Right renal pelvis (tissue), 4 donors: ENCODE data around the gene CDK2AP2. TPM values are rescaled to one million over a fixed set of nuclear protein-coding genes. Genes with fewer than 3 reads are reported as not detected.
"Not testable (repeated sequence)": the region's sequence is repeated elsewhere in the genome, so short reads cannot be mapped to it uniquely, and the experiment has no call there.

ENCODE experiments used
- DNase-seq, 4 donors: peaks; one replicate each; pipeline ENCODE4 v3.0.0-alpha.2; 2013; ENCODE audit warnings: low read depth in 4 of 4, low spot score in 3 of 4, missing footprints in 1 of 4
- polyA plus RNA-seq, 4 donors: library from polyadenylated mRNA; unstranded; fragments of 120-200 nt; gene quantifications; one replicate each; pipeline ENCODE4 v1.2.1, GENCODE V29; 2013; ENCODE audit not compliant: insufficient read length in 4 of 4

The CDK2AP2 gene
- polyA plus RNA-seq, 4 donors, result 41.6 to 75.9 (median 49.0) TPM

- DNase-seq, result no peak
Measured at GRCh38 chr11:67524480-67524808, 16.5 kb upstream of the CDK2AP2 start.

- DNase-seq, result no peak
Measured at GRCh38 chr11:67523556-67524479, 15.9 kb upstream of the CDK2AP2 start.

- no peak for DNase-seq
Measured at GRCh38 chr11:67522844-67523555, 15.0 kb upstream of the CDK2AP2 start, which contains the start of gene CABP2. CABP2 (minus strand) TSS chr11:67523446; CDS start chr11:67523326, 120 bp downstream.

- no peak for DNase-seq
Measured at GRCh38 chr11:67522338-67522737, 14.4 kb upstream of the CDK2AP2 start.

- DNase-seq, result no peak
Measured at GRCh38 chr11:67521924-67522323, 14.0 kb upstream of the CDK2AP2 start.

- no peak for DNase-seq
Measured at GRCh38 chr11:67520856-67521824, 13.2 kb upstream of the CDK2AP2 start.

GRCh38 chr11:67519726-67520125, 11.8 kb upstream of the CDK2AP2 start:
- DNase-seq, result no peak

GRCh38 chr11:67517784-67518552, 10.0 kb upstream of the CDK2AP2 start:
- DNase-seq, result no peak

GRCh38 chr11:67516806-67517205, 8.8 kb upstream of the CDK2AP2 start:
- no peak for DNase-seq

- DNase-seq, result no peak
Measured at GRCh38 chr11:67514116-67514515, 6.2 kb upstream of the CDK2AP2 start.

- DNase-seq, result not testable (repeated sequence)
Measured at GRCh38 chr11:67511558-67511957, 3.6 kb upstream of the CDK2AP2 start.

GRCh38 chr11:67510023-67510345, 2.0 kb upstream of the CDK2AP2 start:
- no peak for DNase-seq

- DNase-seq, result peak; percentile 92 to 98 (median 92)
Measured at GRCh38 chr11:67508486-67509121, 642 bp upstream of the CDK2AP2 start.

GRCh38 chr11:67507242-67507863, 609 bp downstream of the CDK2AP2 start:
- no peak for DNase-seq

- no peak for DNase-seq
Measured at GRCh38 chr11:67506426-67507051, 1.4 kb downstream of the CDK2AP2 start.

GRCh38 chr11:67505605-67506396, 2.2 kb downstream of the CDK2AP2 start:
- DNase-seq, result peak; percentile 69 to 79 (median 73)

- peak in 2 of 4 donors; percentile 33 to 35 for DNase-seq
Measured at GRCh38 chr11:67504950-67505581, 2.9 kb downstream of the CDK2AP2 start, which contains the start of gene PITPNM1. PITPNM1 (minus strand) TSS chr11:67505363; CDS start chr11:67504180, 1,183 bp downstream.
